Measurements from ENCODE around the gene SEMA6D. TPM values are rescaled to one million over a fixed set of nuclear protein-coding genes. Genes with fewer than 3 reads are reported as not detected.

SEMA6D gene
- total RNA-seq, 1 experiment from 2014 or later: 15.8 TPM

GRCh38 chr15:47708161-47708980 lies 8.9 kb upstream of the SEMA6D start:
- H2AFZ ChIP-seq (ENCODE audit: low read length): no peak overlapping the region
- no peaks in the 10 kb centered on the region for H3K36me3 Mint-ChIP-seq (ENCODE audit: insufficient read depth in 1 of 3, low read depth in 3 of 3)
- no peak overlapping the region for H3K9ac ChIP-seq (ENCODE audit: extremely low read depth, insufficient read length, low read length)
- no peak overlapping the region for H2BK120ac ChIP-seq (ENCODE audit: low read depth, low read length, poor library complexity, severe bottlenecking)
- no peaks in the 10 kb centered on the region for H4K20me1 ChIP-seq (ENCODE audit: control insufficient read depth, insufficient read depth, insufficient read length)
- no peak overlapping the region for H2BK15ac ChIP-seq (ENCODE audit: low read depth, low read length)
- H3K79me1 ChIP-seq (ENCODE audit: insufficient read depth, low read depth, low read length, poor library complexity, severe bottlenecking): no peaks in the 10 kb centered on the region
- H3K4me1 Mint-ChIP-seq: peaks cover 13% of the 10 kb centered on the region in 2 experiments
- H2AK5ac ChIP-seq (ENCODE audit: insufficient read length, low read length): no peak overlapping the region
- H3K18ac ChIP-seq (ENCODE audit: insufficient read length, low read depth, low read length): no peak overlapping the region
- no CpG with 5 or more reads among the region's 3 CpGs for WGBS (ENCODE audit: extremely low coverage, insufficient read length, low lambda C conversion rate)
- no peaks in the 10 kb centered on the region for H3K4me1 ChIP-seq (ENCODE audit: insufficient read depth, low read length)
- H3K4me2 ChIP-seq (ENCODE audit: insufficient read depth, insufficient read length, low read length): no peak overlapping the region
- no peak overlapping the region for H2BK5ac ChIP-seq (ENCODE audit: insufficient read length, low read length)
- no peak overlapping the region for H2BK20ac ChIP-seq (ENCODE audit: low read depth, low read length, poor library complexity, severe bottlenecking)
- H3K56ac ChIP-seq (ENCODE audit: insufficient read length, low read depth, low read length): no peak overlapping the region
- H3K9me3 ChIP-seq (ENCODE audit: control insufficient read depth, low read depth, low read length): no peaks in the 10 kb centered on the region
- H3K79me2 ChIP-seq (ENCODE audit: insufficient read depth, low read length): no peaks in the 10 kb centered on the region
- no peak overlapping the region for H4K5ac ChIP-seq (ENCODE audit: insufficient read length, low read depth, low read length)
- H2BK12ac ChIP-seq (ENCODE audit: insufficient read length, low read depth, low read length): no peak overlapping the region
- no peak overlapping the region for H3K4ac ChIP-seq (ENCODE audit: low read depth, low read length)
- no peaks in the 10 kb centered on the region for H3K23me2 ChIP-seq (ENCODE audit: insufficient read length, low read depth, low read length, poor library complexity, severe bottlenecking)
- no peak overlapping the region for H3T11ph ChIP-seq (ENCODE audit: low read length)
- H3K27me3 ChIP-seq (ENCODE audit: insufficient read depth, low read length): no peaks in the 10 kb centered on the region
- no peak for DNase-seq
- no peak overlapping the region for H3K4me3 Mint-ChIP-seq
- H3K27me3 Mint-ChIP-seq (ENCODE audit: low read depth): no peaks in the 10 kb centered on the region
- no peak overlapping the region for H3K23ac ChIP-seq (ENCODE audit: insufficient read length, low read depth, low read length)
- no peak for TF ChIP-seq CTCF (conservative IDR thresholded peaks at IDR 0.05)
- H4K8ac ChIP-seq (replicated peaks; ENCODE audit: insufficient read length, low read depth, low read length): no peak overlapping the region
- no peak overlapping the region for H3K14ac ChIP-seq (ENCODE audit: insufficient read depth, low read length)
- no peak overlapping the region for H4K91ac ChIP-seq (ENCODE audit: insufficient read length, low read depth, low read length)
- H3K27ac Mint-ChIP-seq: no peak overlapping the region
- no peak overlapping the region for H3K27ac ChIP-seq (ENCODE audit: insufficient read length, low read depth, low read length)
- no peaks in the 10 kb centered on the region for H3K9me3 Mint-ChIP-seq

Measured in H9 (cell line).